ENCODE results near the gene TEX13B.

Gene TEX13B

GRCh38 chrX:107936434-107936730, 45.8 kb downstream of the TEX13B start:
- DNase-seq (ENCODE audit: low read depth, low spot score): no peak

- DNase-seq (ENCODE audit: low read depth, low spot score): no peak
Observed at GRCh38 chrX:107935664-107936433, 46.3 kb downstream of the TEX13B start.

GRCh38 chrX:107935200-107935599, 47.0 kb downstream of the TEX13B start:
- no peak for DNase-seq (ENCODE audit: low read depth, low spot score)

GRCh38 chrX:107934262-107934661, 47.9 kb downstream of the TEX13B start:
- DNase-seq (ENCODE audit: low read depth, low spot score): no peak
